ENCODE data around the gene PTPRG. TPM values are rescaled to one million over a fixed set of nuclear protein-coding genes. Genes with fewer than 3 reads are reported as not detected.

Gene PTPRG
- total and polyA plus RNA-seq, 2 experiments from 2014 or later = 8.5 to 34.9 TPM

DNA sequence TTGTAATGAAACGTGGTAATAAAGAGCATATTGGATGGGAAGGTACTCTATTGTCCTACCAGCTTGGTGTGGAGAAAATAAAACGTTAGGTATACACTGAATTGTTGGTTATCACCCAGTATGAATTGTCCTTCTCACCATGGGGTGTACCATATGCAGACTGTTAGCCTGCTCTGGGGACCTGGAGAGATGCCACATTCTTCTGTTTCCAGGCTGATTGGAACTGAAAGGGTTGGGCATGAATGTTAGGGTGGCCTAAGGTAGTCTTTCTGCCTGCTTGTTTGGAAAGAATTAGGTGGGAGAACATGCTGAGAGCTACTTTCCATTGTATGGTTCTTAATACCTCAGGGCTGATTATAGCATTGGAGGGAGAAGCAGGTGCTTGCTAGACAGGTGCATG lies 340.6 kb downstream of the PTPRG start:
- H4K20me1 ChIP-seq (ENCODE audit: insufficient read depth, poor library complexity, severe bottlenecking) = no peaks in the 10 kb centered on the region
- H2AFZ ChIP-seq = no peak overlapping the region
- H3K4me3 ChIP-seq = no peak overlapping the region
- DNase-seq (ENCODE audit: low spot score) = no peak
- H3K4me1 ChIP-seq (ENCODE audit: insufficient read depth) = peaks cover 17% of the 10 kb centered on the region
- no peaks in the 10 kb centered on the region for H3K9me3 ChIP-seq (ENCODE audit: low read depth)
- H3K27me3 ChIP-seq = no peaks in the 10 kb centered on the region
- 64% methylated on average over 2 of the region's 2 CpGs for WGBS (ENCODE audit: low lambda C conversion rate, missing lambda C conversion rate)
- H3K27ac ChIP-seq = no peak overlapping the region
- H3K36me3 ChIP-seq (replicated peaks; ENCODE audit: insufficient read depth, low read depth) = no peaks in the 10 kb centered on the region
- peaks cover 28% of the 10 kb centered on the region for H3K79me2 ChIP-seq
- H3K9me2 ChIP-seq (replicated peaks; ENCODE audit: insufficient read depth) = no peaks in the 10 kb centered on the region
- no peak for TF ChIP-seq EZH2phosphoT487 (IDR thresholded peaks at IDR 0.05; ENCODE audit: low read depth, severe bottlenecking, unreplicated experiment)
- TF ChIP-seq, protein P1, sequence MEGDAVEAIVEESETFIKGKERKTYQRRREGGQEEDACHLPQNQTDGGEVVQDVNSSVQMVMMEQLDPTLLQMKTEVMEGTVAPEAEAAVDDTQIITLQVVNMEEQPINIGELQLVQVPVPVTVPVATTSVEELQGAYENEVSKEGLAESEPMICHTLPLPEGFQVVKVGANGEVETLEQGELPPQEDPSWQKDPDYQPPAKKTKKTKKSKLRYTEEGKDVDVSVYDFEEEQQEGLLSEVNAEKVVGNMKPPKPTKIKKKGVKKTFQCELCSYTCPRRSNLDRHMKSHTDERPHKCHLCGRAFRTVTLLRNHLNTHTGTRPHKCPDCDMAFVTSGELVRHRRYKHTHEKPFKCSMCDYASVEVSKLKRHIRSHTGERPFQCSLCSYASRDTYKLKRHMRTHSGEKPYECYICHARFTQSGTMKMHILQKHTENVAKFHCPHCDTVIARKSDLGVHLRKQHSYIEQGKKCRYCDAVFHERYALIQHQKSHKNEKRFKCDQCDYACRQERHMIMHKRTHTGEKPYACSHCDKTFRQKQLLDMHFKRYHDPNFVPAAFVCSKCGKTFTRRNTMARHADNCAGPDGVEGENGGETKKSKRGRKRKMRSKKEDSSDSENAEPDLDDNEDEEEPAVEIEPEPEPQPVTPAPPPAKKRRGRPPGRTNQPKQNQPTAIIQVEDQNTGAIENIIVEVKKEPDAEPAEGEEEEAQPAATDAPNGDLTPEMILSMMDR (IDR thresholded peaks at IDR 0.05; ENCODE audit: poor library complexity) = no peak
- no peak for TF ChIP-seq EZH2 (IDR thresholded peaks at IDR 0.05; ENCODE audit: borderline replicate concordance)
- no peak overlapping the region for H3K4me2 ChIP-seq

DNA sequence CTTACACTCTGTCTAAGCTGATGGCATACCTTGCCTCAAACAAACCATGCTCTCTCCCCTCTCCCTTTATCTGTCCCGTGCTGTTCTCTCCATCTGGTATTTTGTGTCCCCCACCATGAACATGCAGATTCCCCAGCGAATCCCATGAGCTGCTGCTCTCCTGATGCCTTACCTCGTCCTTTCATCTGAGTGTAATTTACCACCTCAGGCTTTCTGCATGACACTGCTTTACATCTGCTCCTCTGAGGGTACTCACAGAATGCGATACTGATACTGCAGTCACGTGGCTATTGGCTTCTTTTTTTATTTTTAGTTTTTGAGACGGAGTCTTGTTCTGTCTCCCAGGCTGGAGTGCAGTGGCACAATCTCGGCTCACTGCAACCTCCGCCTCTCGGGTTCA lies 341.7 kb downstream of the PTPRG start:
- Histone ChIP-seq H3K9me3 (ENCODE audit: low read depth) (no peaks in the 10 kb centered on the region), H3K36me3 (replicated peaks; ENCODE audit: insufficient read depth, low read depth) (no peaks in the 10 kb centered on the region), H3K9me2 (replicated peaks; ENCODE audit: insufficient read depth) (no peaks in the 10 kb centered on the region), H3K79me2 (peaks cover 18% of the 10 kb centered on the region), H4K20me1 (ENCODE audit: insufficient read depth, poor library complexity, severe bottlenecking) (no peaks in the 10 kb centered on the region), H3K4me2 (no peak overlapping the region), H3K4me1 (ENCODE audit: insufficient read depth) (peaks cover 17% of the 10 kb centered on the region), H3K27me3 (no peaks in the 10 kb centered on the region), H3K27ac (no peak overlapping the region), H3K4me3 (no peak overlapping the region), H2AFZ (no peak overlapping the region)
- no peak for DNase-seq (ENCODE audit: low spot score)
- no peak for TF ChIP-seq EZH2phosphoT487 (IDR thresholded peaks at IDR 0.05; ENCODE audit: low read depth, severe bottlenecking, unreplicated experiment)
- no peak for TF ChIP-seq EZH2 (IDR thresholded peaks at IDR 0.05; ENCODE audit: borderline replicate concordance)
- TF ChIP-seq, protein P1 (IDR thresholded peaks at IDR 0.05; ENCODE audit: poor library complexity) = no peak
- 81% methylated on average over 9 of the region's 9 CpGs for WGBS (ENCODE audit: low lambda C conversion rate, missing lambda C conversion rate)

DNA sequence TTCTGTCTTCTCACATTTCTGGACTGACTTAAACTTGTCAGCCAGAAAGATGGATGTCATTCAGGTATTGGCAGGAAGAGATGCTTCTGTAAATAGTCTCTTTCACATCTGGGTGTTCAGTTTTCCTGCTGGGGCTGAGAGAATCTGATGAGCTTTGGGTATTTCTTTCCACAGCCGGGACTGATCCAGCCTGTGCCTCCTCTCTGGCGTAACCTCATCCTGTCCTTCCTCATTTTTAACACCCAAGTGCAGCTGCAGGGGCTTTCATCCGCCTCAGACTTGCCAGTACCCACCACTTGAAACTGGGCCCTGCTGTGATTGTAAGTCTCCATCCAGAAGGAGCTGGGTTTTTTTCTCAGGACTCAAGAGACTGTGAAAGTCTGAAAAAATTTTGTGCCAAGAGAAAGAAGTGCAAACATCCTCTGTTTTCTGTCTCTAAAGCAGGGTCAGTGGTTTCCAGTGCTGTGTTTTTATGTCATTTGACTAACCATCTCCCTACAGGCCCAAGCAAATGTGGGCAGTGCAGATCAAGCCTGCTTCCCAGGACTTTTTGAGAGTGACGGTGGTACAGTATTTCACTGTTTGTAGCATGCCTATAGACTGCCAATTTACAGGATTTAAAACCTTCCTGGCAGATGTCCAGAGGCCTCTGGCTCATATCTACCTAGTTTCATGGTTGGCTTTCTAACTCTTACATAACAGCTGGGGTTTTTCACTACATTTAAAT lies 342.7 kb downstream of the PTPRG start:
- Histone ChIP-seq H3K4me2 (peak overlapping the region; percentile 7), H3K4me3 (no peak overlapping the region), H3K27me3 (no peaks in the 10 kb centered on the region), H3K79me2 (peaks cover 17% of the 10 kb centered on the region), H2AFZ (no peak overlapping the region), H3K4me1 (ENCODE audit: insufficient read depth) (peaks cover 17% of the 10 kb centered on the region), H4K20me1 (ENCODE audit: insufficient read depth, poor library complexity, severe bottlenecking) (no peaks in the 10 kb centered on the region), H3K9me2 (replicated peaks; ENCODE audit: insufficient read depth) (no peaks in the 10 kb centered on the region), H3K36me3 (replicated peaks; ENCODE audit: insufficient read depth, low read depth) (no peaks in the 10 kb centered on the region), H3K27ac (peak overlapping the region; percentile 45), H3K9me3 (ENCODE audit: low read depth) (no peaks in the 10 kb centered on the region)
- 37% methylated on average over 4 of the region's 4 CpGs for WGBS (ENCODE audit: low lambda C conversion rate, missing lambda C conversion rate)
- peak; percentile 44 for DNase-seq (ENCODE audit: low spot score)
- TF ChIP-seq EZH2 (IDR thresholded peaks at IDR 0.05; ENCODE audit: borderline replicate concordance) (no peak), EZH2phosphoT487 (IDR thresholded peaks at IDR 0.05; ENCODE audit: low read depth, severe bottlenecking, unreplicated experiment) (no peak)
- TF ChIP-seq, protein P1 (IDR thresholded peaks at IDR 0.05; ENCODE audit: poor library complexity) = no peak
